ENCODE results near the gene ATG2A. TPM values are rescaled to one million over a fixed set of nuclear protein-coding genes. Genes with fewer than 3 reads are reported as not detected.

The ATG2A gene
- total and polyA plus RNA-seq, 4 experiments from 2014 or later = 4.1 to 47.3 (median 26.0) TPM

- Histone ChIP-seq H3K36me3 (ENCODE audit: insufficient read depth, low read length) (peaks cover 40% of the 10 kb centered on the region), H3K9me3 (ENCODE audit: control insufficient read depth in 1 of 2, low read length in 2 of 2) (no peaks in the 10 kb centered on the region), H3K4me3 (ENCODE audit: low read length in 2 of 2) (no peak overlapping the region), H3K4me1 (ENCODE audit: insufficient read depth, low read length) (peaks cover 21% of the 10 kb centered on the region), H3K27me3 (ENCODE audit: insufficient read depth, low read length) (no peaks in the 10 kb centered on the region), H3K27ac (ENCODE audit: low read depth, low read length) (no peak overlapping the region)
- Mint-ChIP-seq H3K27ac (peak overlapping the region in 1 of 7 donors; percentile 64), H3K36me3 (peaks cover 19 to 46% of the 10 kb centered on the region in 2 donors), H3K4me3 (no peak overlapping the region), H3K27me3 (no peaks in the 10 kb centered on the region), H3K9me3 (no peaks in the 10 kb centered on the region), H3K4me1 (peaks cover 12 to 30% (median 15%) of the 10 kb centered on the region in 4 donors)
- DNase-seq = no peak
- ChIA-PET CTCF (ENCODE audit: partially characterized antibody) (no interaction called here), POLR2A (ENCODE audit: partially characterized antibody) (no interaction called here)
- intact Hi-C loops (cut with micrococcal nuclease) = no loop called here
Measured at GRCh38 chr11:64903291-64903833, 13.6 kb downstream of the ATG2A start.

- Histone ChIP-seq H3K9me3 (ENCODE audit: control insufficient read depth in 1 of 2, low read length in 2 of 2) (no peaks in the 10 kb centered on the region), H3K36me3 (ENCODE audit: insufficient read depth, low read length) (peaks cover 36% of the 10 kb centered on the region), H3K27me3 (ENCODE audit: insufficient read depth, low read length) (no peaks in the 10 kb centered on the region), H3K4me3 (ENCODE audit: low read length in 2 of 2) (no peak overlapping the region), H3K27ac (ENCODE audit: low read depth, low read length) (no peak overlapping the region), H3K4me1 (ENCODE audit: insufficient read depth, low read length) (peaks cover 21% of the 10 kb centered on the region)
- H3K27ac Mint-ChIP-seq = peak overlapping the region in 5 of 7 donors; percentile 44 to 92 (median 78)
- no peaks in the 10 kb centered on the region for H3K9me3 Mint-ChIP-seq
- intact Hi-C loops (cut with micrococcal nuclease) = no loop called here
- peaks cover 12 to 30% (median 15%) of the 10 kb centered on the region in 4 donors for H3K4me1 Mint-ChIP-seq
- H3K4me3 Mint-ChIP-seq = no peak overlapping the region
- H3K36me3 Mint-ChIP-seq = peaks cover 14 to 41% of the 10 kb centered on the region in 2 donors
- no peak for DNase-seq
- CTCF ChIA-PET (ENCODE audit: partially characterized antibody) = no interaction called here
- POLR2A ChIA-PET (ENCODE audit: partially characterized antibody) = interaction anchor here (31.5 kb wide), 1 partner anchor 46 kb away, joined by 2105 read pairs; the partner anchor contains the start of gene CDC42BPG
- H3K27me3 Mint-ChIP-seq = no peaks in the 10 kb centered on the region
Measured at GRCh38 chr11:64902102-64902900, 14.7 kb downstream of the ATG2A start.

GRCh38 chr11:64900774-64901173, 16.2 kb downstream of the ATG2A start:
- ChIA-PET CTCF (ENCODE audit: partially characterized antibody) (interaction anchor here (0.7 to 29.4 kb wide), 3 partner anchors 10 to 182 kb away, joined by 3 to 1245 read pairs (median 3); partner anchors contain the start of gene CDC42BPG), POLR2A (ENCODE audit: partially characterized antibody) (interaction anchor here (0.7 to 31.5 kb wide), 10 partner anchors 11 to 217 kb away, joined by 3 to 2105 read pairs (median 3); partner anchors contain the start of genes ATG2A, CDC42BPG, EHD1 and PPP2R5B)

GRCh38 chr11:64900263-64900678, 16.7 kb downstream of the ATG2A start:
- DNase-seq = peak; percentile 76 to 96 (median 78)
- intact Hi-C loops (cut with micrococcal nuclease) = loop anchor here (1.0 kb wide), 2 partner anchors 17 to 22 kb away; partner anchors contain the start of genes ATG2A and EHD1
- peaks cover 11 to 42% of the 10 kb centered on the region in 2 donors for H3K36me3 Mint-ChIP-seq
- peak overlapping the region; percentile 79 to 99 (median 95) for H3K27ac Mint-ChIP-seq
- peak overlapping the region in 7 of 8 donors; percentile 25 to 84 (median 75) for H3K4me3 Mint-ChIP-seq
- H3K36me3 ChIP-seq (ENCODE audit: insufficient read depth, low read length) = peaks cover 19% of the 10 kb centered on the region
- POLR2A ChIA-PET (ENCODE audit: partially characterized antibody) = interaction anchor here (0.7 to 31.5 kb wide), 12 partner anchors 12 to 218 kb away, joined by 3 to 2105 read pairs (median 3); partner anchors contain the start of genes ARL2, ATG2A, CDC42BPG and EHD1
- H3K27ac ChIP-seq (ENCODE audit: low read depth, low read length) = peak overlapping the region; percentile 76
- CTCF ChIA-PET (ENCODE audit: partially characterized antibody) = interaction anchor here (0.7 to 29.4 kb wide), 3 partner anchors 10 to 183 kb away, joined by 3 to 1245 read pairs (median 3); partner anchors contain the start of gene CDC42BPG
- peaks cover 12 to 30% (median 18%) of the 10 kb centered on the region in 4 donors for H3K4me1 Mint-ChIP-seq
- peaks cover 21% of the 10 kb centered on the region for H3K4me1 ChIP-seq (ENCODE audit: insufficient read depth, low read length)
- no peak overlapping the region for H3K4me3 ChIP-seq (ENCODE audit: low read length in 2 of 2)
- peaks cover 0 to 2% (median 0%) of the 10 kb centered on the region in 8 donors for H3K9me3 Mint-ChIP-seq
- H3K27me3 Mint-ChIP-seq = no peaks in the 10 kb centered on the region
- no peaks in the 10 kb centered on the region for H3K27me3 ChIP-seq (ENCODE audit: insufficient read depth, low read length)
- H3K9me3 ChIP-seq (ENCODE audit: control insufficient read depth in 1 of 2, low read length in 2 of 2) = no peaks in the 10 kb centered on the region

More at GRCh38 chr11:64900774-64901173, 16.2 kb downstream of the ATG2A start:
- Mint-ChIP-seq H3K36me3 (peaks cover 14 to 42% of the 10 kb centered on the region in 2 donors), H3K4me3 (no peak overlapping the region), H3K27ac (peak overlapping the region in 6 of 7 donors; percentile 73 to 97 (median 92)), H3K9me3 (no peaks in the 10 kb centered on the region), H3K4me1 (peaks cover 12 to 30% (median 17%) of the 10 kb centered on the region in 4 donors), H3K27me3 (no peaks in the 10 kb centered on the region)
- Histone ChIP-seq H3K36me3 (ENCODE audit: insufficient read depth, low read length) (peaks cover 23% of the 10 kb centered on the region), H3K9me3 (ENCODE audit: control insufficient read depth in 1 of 2, low read length in 2 of 2) (no peaks in the 10 kb centered on the region), H3K27ac (ENCODE audit: low read depth, low read length) (peak overlapping the region; percentile 76), H3K4me1 (ENCODE audit: insufficient read depth, low read length) (peaks cover 21% of the 10 kb centered on the region), H3K4me3 (ENCODE audit: low read length in 2 of 2) (no peak overlapping the region), H3K27me3 (ENCODE audit: insufficient read depth, low read length) (no peaks in the 10 kb centered on the region)
- DNase-seq = no peak
- intact Hi-C loops (cut with micrococcal nuclease) = loop anchor here (1.0 kb wide), 2 partner anchors 17 to 22 kb away; partner anchors contain the start of genes ATG2A and EHD1

GRCh38 chr11:64898541-64898940, 18.5 kb downstream of the ATG2A start:
- DNase-seq = no peak
- ChIA-PET POLR2A (ENCODE audit: partially characterized antibody) (interaction anchor here (0.9 to 31.5 kb wide), 3 partner anchors 17 to 42 kb away, joined by 3 to 2105 read pairs (median 3); partner anchors contain the start of genes ATG2A and CDC42BPG), CTCF (ENCODE audit: partially characterized antibody) (interaction anchor here (1.0 to 29.4 kb wide), 4 partner anchors 26 to 435 kb away, joined by 3 to 1245 read pairs (median 3); partner anchors contain the start of genes CDC42BPG and DPF2)
- H3K4me3 Mint-ChIP-seq = no peak overlapping the region
- intact Hi-C loops (cut with micrococcal nuclease) = no loop called here
- Histone ChIP-seq H3K27ac (ENCODE audit: low read depth, low read length) (no peak overlapping the region), H3K4me3 (ENCODE audit: low read length in 2 of 2) (no peak overlapping the region), H3K36me3 (ENCODE audit: insufficient read depth, low read length) (peaks cover 17% of the 10 kb centered on the region), H3K27me3 (ENCODE audit: insufficient read depth, low read length) (no peaks in the 10 kb centered on the region), H3K4me1 (ENCODE audit: insufficient read depth, low read length) (peaks cover 25% of the 10 kb centered on the region), H3K9me3 (ENCODE audit: control insufficient read depth in 1 of 2, low read length in 2 of 2) (no peaks in the 10 kb centered on the region)
- peaks cover 0 to 2% (median 0%) of the 10 kb centered on the region in 8 donors for H3K9me3 Mint-ChIP-seq
- H3K27me3 Mint-ChIP-seq = no peaks in the 10 kb centered on the region
- H3K4me1 Mint-ChIP-seq = peaks cover 14 to 30% (median 22%) of the 10 kb centered on the region in 4 donors
- H3K36me3 Mint-ChIP-seq = peaks cover 4 to 39% of the 10 kb centered on the region in 2 donors
- peak overlapping the region in 3 of 7 donors; percentile 37 to 70 (median 54) for H3K27ac Mint-ChIP-seq

- Histone ChIP-seq H3K27ac (ENCODE audit: low read depth, low read length) (no peak overlapping the region), H3K36me3 (ENCODE audit: insufficient read depth, low read length) (peaks cover 12% of the 10 kb centered on the region), H3K4me1 (ENCODE audit: insufficient read depth, low read length) (peaks cover 25% of the 10 kb centered on the region), H3K9me3 (ENCODE audit: control insufficient read depth in 1 of 2, low read length in 2 of 2) (no peaks in the 10 kb centered on the region), H3K27me3 (ENCODE audit: insufficient read depth, low read length) (no peaks in the 10 kb centered on the region), H3K4me3 (ENCODE audit: low read length in 2 of 2) (no peak overlapping the region)
- CTCF ChIA-PET (ENCODE audit: partially characterized antibody) = interaction anchor here (1.0 to 29.4 kb wide), 4 partner anchors 25 to 435 kb away, joined by 3 to 1245 read pairs (median 3); partner anchors contain the start of genes CDC42BPG and DPF2
- H3K36me3 Mint-ChIP-seq = peaks cover 4 to 37% of the 10 kb centered on the region in 2 donors
- peak overlapping the region in 3 of 7 donors; percentile 48 to 70 (median 54) for H3K27ac Mint-ChIP-seq
- H3K27me3 Mint-ChIP-seq = no peaks in the 10 kb centered on the region
- H3K9me3 Mint-ChIP-seq = peaks cover 0 to 2% (median 0%) of the 10 kb centered on the region in 8 donors
- no peak for DNase-seq
- POLR2A ChIA-PET (ENCODE audit: partially characterized antibody) = interaction anchor here (0.9 to 31.5 kb wide), 3 partner anchors 17 to 42 kb away, joined by 3 to 2105 read pairs (median 3); partner anchors contain the start of genes ATG2A and CDC42BPG
- peaks cover 14 to 30% (median 22%) of the 10 kb centered on the region in 4 donors for H3K4me1 Mint-ChIP-seq
- intact Hi-C loops (cut with micrococcal nuclease) = no loop called here
- no peak overlapping the region for H3K4me3 Mint-ChIP-seq
Measured at GRCh38 chr11:64898076-64898445, 18.9 kb downstream of the ATG2A start.
